Heart left ventricle (tissue), 13 donors: ENCODE data around the gene OLFM1.

ENCODE experiments used
- CTCF ChIP-seq, 12 donors: fragments of 200-600 bp; sonication (generic) in 4 of 12; IDR thresholded peaks; one replicate each; pipeline versions ENCODE4 v1.5.0 to v1.8.0; 2018 to 2022; ENCODE audit warnings: antibody characterized with exemption in 12 of 12, mild to moderate bottlenecking in 5 of 12
- POLR2A ChIP-seq, 2 donors: fragments of 450-650 bp; IDR thresholded peaks; one replicate each; pipeline ENCODE4 v1.6.1; 2017; ENCODE audit warnings: antibody characterized with exemption in 2 of 2, mild to moderate bottlenecking in 2 of 2, moderate library complexity in 2 of 2
- donor health status: ischemic (EF 13 %, LVEDD 7.1; RV severe dilation, severe dysfunction).
- donor health status: DM: no; HTN: yes; CAD: no.
- donor health status: DM: no; HTN: no; CAD: no.
- donor health status: ischemic (EF 25% LVEDD 6.9; RV normal size, moderate dysfunction).
- donor health status: ischemic (EF 25% LVEDD 5.7; RV mildly dilated, moderate dysfunction).
- donor health status: ischemic (EF 35%, LVEDD 5.7; RV mildly dilated, moderate dysfunction).
- donor health status: nonischemic (EF 11% LVEDD 7.7; RV severe dilation, severe dysfunction).
- donor health status: DM: yes; HTN: yes; CAD: no.
- donor health status: PGD.
- donor health status: ischemic (EF 29% LVEDD 5.4; RV normal size, mild dysfunction).
- donor health status: nonischemic (EF 23%, LVEDD 6.1; RV moderate dilation, normal function).

GRCh38 chr9:135045264-135045927 is 42.1 kb upstream of the OLFM1 start:
- TF ChIP-seq CTCF (IDR thresholded peaks at IDR 0.05) (no peak), POLR2A (IDR thresholded peaks at IDR 0.05) (no peak)
